ENCODE data around the gene SH3PXD2A.

SH3PXD2A gene

DNA sequence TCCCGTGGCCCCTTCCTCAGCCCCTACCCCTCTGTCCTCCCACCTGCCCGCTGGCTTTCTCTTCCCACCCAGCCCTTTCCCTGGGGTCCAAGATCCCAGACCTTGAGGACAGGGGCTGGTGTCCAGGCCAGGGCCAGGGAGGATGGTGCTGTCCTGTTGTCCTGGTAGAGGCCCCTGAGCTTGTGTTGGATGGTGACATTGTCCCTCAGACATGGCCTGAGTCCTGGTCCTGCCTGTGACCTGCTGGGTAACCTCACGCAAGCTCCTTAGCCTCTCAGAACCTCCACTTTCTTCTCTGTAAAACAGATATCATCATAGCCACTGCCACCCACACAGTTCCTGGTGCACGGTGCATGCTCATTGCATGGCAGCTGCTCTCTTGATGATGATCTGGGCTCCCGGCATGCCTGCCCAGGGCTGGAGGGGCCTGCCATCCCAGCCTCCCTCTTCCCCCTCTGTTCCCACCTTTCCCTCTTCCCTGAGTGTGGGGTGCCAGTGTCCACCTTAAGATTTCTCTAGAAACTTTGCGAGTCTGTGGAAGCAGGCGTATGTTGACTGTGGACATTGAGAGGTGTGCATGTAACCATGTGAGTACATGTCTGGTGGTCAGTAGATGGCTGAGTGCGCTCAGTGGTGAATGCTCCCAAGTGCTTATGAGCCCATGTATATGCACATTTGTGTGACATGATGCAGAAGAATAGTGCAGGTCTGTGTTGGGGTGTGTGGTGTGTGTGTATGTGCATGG is 301.5 kb downstream of the SH3PXD2A start:
- no peak overlapping the region for H3K4me3 ChIP-seq (ENCODE audit: low read length)
- DNase-seq (ENCODE audit: low read depth), result no peak
- TF ChIP-seq, protein P1, sequence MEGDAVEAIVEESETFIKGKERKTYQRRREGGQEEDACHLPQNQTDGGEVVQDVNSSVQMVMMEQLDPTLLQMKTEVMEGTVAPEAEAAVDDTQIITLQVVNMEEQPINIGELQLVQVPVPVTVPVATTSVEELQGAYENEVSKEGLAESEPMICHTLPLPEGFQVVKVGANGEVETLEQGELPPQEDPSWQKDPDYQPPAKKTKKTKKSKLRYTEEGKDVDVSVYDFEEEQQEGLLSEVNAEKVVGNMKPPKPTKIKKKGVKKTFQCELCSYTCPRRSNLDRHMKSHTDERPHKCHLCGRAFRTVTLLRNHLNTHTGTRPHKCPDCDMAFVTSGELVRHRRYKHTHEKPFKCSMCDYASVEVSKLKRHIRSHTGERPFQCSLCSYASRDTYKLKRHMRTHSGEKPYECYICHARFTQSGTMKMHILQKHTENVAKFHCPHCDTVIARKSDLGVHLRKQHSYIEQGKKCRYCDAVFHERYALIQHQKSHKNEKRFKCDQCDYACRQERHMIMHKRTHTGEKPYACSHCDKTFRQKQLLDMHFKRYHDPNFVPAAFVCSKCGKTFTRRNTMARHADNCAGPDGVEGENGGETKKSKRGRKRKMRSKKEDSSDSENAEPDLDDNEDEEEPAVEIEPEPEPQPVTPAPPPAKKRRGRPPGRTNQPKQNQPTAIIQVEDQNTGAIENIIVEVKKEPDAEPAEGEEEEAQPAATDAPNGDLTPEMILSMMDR (conservative IDR thresholded peaks at IDR 0.05; ENCODE audit: low read depth, low read length), result no peak

DNA sequence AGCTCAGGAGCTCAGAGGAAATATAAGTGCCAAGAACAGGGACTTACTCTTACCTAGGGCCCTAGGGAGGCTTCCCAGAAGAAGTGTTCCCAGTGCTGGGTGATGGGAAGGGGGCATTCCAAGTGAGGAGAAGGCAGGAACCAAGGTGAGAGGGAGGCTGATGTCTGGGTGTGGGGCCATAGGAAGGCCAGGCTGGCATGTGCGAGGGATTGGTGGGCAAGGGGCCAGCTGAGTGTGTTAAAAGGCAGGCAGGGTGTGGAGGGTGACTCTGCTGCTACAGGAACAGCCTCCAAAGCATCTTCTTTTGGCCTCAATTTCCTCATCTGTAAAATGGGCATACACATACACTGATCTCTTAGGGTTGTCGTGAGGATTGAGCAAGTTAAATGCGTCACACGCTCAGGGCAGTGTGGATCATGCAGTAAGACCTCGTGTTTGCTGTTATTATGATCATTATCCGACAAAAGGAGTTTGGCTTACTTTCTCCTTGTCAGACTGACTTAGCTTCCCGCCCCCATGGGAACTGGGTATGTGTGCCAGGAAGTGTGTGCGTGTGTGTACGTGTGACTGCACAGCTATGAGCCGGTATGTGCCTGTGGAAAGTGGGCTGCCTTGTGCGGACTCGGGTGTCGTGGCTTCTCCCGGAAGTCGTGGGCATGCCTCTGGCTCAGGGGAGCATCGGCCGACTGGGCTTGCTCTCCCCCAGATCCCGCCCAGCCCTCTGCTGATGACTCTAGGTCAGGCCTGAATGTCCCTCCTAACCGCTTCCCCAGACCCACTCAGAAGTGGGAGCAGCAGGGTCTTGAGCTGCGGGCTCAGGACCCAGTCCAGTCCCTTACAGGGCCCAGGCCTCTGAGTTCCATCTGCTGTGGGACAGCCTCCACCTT is 302.3 kb downstream of the SH3PXD2A start:
- TF ChIP-seq, protein P1 (conservative IDR thresholded peaks at IDR 0.05; ENCODE audit: low read depth, low read length), result no peak

DNA sequence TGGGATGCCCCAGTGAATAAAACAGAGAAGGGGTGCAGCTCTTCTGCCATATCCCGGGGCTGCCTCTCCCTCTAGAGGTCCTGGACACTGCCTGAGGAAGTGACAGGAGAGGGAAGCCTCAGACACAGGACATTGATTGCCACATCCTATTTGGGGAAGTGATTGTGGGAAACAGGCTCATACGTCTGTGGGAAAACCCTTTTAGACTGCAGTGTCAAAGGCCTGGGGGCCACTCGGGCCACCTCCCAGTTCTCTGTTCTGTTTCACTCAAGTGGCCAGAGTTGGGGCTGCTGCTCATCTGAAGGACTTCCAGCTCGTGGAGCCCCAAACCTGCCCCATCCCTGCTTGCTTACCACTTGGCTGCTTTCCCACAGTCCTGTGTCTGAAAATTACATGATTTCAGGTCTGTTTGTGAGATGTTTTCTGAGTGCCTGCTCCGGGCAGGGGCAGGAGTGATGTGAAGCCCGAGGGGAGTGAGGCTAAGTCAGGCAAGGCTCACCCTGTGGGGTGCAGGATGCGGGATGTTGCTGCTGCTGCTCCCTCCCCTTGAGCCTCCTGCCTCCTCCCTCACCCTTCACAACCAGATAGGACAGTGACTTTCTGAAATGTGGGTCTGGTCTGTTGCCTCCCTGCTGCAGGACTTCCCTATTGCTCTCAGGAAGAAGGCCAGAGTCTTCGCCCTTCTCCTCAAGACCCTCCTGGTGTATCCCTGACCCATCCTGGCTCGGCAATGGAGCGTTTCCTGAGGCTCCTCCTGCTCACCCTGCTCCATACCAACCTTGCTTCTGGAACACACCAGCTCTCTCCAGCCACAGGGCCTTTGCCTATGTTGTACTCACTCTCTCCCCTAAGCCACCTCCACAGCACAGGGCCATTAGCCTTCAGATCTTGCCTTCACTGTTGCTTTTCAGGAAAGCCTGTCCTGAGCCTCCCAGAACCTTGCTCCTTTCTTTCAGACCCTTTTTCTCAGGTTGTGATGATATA is 303.5 kb downstream of the SH3PXD2A start:
- no peak for DNase-seq (ENCODE audit: low read depth)
- H3K4me3 ChIP-seq (ENCODE audit: low read length), result no peak overlapping the region
- TF ChIP-seq, protein P1 (conservative IDR thresholded peaks at IDR 0.05; ENCODE audit: low read depth, low read length), result no peak

More for the DNA sequence above, 302.3 kb downstream of the SH3PXD2A start:
- no peak overlapping the region for H3K4me3 ChIP-seq (ENCODE audit: low read length)
- no peak for DNase-seq (ENCODE audit: low read depth)

DNA sequence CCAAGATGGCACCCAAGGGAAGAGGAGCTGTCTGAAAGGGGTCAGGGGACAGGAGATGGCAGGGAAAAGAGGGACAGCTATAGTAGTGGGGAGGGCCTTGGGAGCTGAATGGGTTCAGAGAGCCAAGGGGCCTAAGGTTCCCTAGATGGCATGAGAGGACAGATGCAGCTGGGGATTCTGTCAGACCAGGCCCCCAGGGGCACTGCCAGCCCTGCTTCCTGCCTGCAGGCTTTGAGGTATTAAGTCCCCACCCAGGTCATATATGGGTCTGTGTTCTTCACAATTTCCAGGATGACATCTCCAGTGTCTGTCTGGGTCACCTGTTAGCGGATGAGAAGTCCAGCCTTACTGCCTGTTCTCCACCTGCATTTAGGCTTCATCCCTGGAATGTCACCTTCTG is 305.1 kb downstream of the SH3PXD2A start:
- TF ChIP-seq, protein P1 (conservative IDR thresholded peaks at IDR 0.05; ENCODE audit: low read depth, low read length), result no peak
- H3K4me3 ChIP-seq (ENCODE audit: low read length), result no peak overlapping the region
- DNase-seq (ENCODE audit: low read depth), result no peak

DNA sequence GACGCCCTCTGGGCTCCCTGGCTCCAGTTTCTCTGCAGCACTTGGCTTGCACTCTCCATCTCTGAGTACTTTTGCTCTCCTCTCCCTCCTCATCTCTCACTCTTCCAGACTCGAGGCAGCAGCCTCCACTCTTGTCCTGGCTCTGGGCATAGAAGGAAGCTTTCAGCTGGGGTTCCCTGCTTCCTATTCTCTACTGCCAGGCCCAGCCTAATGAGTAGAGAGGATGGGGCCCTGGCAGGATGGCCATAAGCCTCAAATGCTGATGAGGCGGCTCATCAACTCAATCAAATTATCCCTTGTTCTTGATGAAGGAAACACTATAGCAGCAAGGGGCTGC is 306.1 kb downstream of the SH3PXD2A start:
- no peak overlapping the region for H3K4me3 ChIP-seq (ENCODE audit: low read length)
- no peak for DNase-seq (ENCODE audit: low read depth)
- TF ChIP-seq, protein P1 (conservative IDR thresholded peaks at IDR 0.05; ENCODE audit: low read depth, low read length), result no peak

DNA sequence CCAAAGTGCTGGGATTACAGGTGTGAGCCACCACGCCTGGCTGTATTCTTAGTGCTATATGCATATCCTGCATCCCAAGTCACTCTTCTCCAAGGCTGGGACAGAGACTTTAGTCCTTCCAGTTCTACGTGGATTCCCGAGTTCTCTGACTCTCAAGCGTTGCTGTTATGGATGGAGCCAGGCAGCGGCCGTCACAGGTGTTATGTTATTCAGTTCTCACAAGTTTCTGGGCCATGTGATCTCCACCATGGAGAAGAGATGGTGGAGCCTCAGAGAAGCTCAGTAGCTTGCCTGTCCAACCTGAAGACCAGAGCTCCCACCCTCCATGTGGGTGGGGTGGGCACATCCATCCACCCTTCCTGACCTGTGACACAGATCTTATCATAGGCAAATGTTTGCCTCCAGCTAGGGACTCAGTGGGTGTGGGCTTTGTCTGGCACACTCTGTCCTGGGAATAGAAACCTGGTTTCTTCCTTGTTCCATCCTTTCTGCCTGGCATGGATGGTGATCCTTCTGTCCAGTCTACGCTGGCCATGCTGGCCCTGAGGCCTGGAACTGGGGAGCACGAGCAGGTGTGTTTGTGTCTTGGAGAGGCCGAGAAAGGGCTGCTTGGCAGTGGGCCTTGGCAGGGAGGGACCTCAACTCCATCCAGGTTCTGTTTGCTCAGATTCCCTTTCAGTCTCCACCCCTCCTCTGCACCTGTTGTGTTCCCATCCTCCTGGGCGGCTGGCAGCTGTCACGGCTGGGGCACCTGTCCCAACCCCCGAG is 306.6 kb downstream of the SH3PXD2A start:
- no peak overlapping the region for H3K4me3 ChIP-seq (ENCODE audit: low read length)
- no peak for DNase-seq (ENCODE audit: low read depth)
- TF ChIP-seq, protein P1 (conservative IDR thresholded peaks at IDR 0.05; ENCODE audit: low read depth, low read length), result no peak

All from retinal pigment epithelial cell (primary cell).